T-helper 1 cell (primary cell): ENCODE results near the gene CDKN2AIPNL.
"Not testable (repeated sequence)": the region's sequence is repeated elsewhere in the genome, so short reads cannot be mapped to it uniquely, and the experiment has no call there.

Experiments used
- DNase-seq, 5 donors: peaks; one replicate each; pipeline ENCODE4 v3.0.0-alpha.2; 2012 to 2020

CDKN2AIPNL gene

DNA sequence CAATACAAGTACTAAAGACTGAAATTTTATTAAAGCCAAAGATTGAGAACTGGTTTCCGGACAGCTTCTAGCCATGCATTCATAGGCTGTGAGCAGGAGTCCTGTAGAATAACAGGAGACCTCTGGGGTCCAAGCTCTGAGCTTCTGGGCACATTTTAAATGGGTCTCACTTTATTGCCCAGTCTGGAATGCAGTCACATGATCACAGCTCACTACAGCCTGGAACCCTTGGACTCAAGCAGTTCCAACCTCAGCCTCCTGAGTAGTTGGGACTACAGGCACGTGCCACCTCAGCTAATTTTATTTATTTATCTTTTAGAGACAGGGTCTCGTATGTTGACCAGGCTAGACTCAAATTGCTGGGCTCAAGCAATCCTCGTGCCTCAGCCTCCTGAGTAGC, 15.4 kb downstream of the CDKN2AIPNL start:
- DNase-seq: no peak

DNA sequence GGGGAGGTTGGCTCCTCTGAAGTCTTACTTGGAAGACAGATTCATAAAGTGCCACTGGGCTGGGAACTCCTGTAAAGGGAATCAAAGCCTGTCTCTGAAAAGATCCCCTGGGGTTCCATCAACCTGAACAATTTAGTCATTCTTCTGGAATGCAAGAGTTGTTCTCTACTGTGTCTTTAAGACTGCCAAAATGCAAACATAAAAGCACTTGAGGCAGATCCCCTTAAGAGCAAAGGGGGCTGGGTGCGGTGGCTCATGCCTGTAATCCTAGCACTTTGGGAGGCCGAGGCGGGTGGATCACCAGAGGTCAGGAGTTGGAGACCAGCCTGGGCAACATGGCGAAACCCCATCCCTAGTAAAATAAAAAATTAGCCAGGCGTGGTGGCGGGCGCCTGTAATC, 16.7 kb downstream of the CDKN2AIPNL start:
- DNase-seq: no peak

DNA sequence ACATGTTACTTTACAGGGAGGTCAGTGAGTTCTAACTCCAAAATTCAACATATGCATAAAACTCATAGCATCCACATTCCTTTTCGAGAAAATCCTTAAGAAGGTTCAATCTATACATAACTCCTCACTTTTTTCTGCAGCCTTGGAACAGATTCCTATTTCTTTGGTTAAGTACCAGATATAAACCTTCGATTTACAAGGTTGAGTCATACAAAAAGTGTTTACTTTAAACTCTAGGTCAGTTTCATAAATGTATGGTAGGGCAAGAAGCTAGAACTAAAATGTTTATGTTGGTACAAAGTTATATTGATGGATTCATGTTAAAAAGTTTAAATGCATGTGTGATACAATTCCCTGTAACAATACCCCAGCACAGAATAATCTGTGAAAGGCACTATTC, 19.4 kb downstream of the CDKN2AIPNL start:
- DNase-seq: no peak

DNA sequence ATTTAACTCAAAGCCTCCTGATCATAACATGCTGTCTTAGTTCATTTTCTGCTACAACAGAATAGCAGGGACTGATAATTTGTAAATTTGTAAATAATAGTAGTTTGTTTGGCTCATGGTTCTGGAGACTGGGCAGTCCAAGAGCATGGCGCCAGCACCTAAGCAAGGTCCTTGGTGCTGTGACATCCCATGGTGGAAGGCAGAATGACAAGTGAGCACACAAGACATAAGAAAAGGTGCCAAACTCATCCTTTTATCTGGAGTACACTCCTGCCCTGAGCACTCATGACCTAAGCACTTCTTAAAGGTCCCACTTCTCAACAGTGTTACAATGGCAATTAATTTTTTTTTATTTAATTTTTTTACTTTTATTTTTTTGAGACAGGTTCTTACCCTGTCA, 24.2 kb downstream of the CDKN2AIPNL start:
- DNase-seq: no peak

DNA sequence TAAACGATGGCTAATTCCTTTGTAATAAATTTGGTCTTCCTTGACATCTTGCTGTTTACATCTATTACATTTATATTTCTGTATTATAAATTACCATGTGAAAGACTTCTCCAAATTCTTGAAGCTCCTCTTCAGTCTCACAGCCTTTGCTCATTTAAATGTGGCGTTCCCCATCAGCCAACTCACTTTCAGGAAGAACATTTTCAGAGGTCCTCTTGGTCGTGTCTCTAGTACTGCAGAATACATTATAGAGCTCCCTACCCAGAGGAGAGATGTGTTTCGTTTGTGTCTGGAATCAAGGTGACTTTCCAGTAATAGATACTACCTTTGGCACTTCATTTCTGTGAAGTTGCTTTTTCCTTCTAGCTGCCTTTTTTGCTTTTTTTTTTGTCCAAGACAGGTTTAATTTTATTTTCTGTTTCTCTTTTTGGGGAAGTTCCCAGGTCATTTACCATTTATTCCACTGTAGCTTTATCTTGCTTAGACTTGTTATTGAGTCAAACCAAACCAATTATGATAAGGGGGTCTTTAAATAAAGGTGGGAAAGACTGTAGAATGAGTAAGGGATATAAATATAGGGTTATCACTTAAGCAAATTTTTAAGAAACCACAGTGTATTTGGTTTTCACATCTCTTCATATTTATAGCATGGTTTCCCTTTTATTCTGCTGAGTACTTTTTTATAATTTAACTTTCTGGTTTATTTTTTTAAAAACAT, 27.5 kb downstream of the CDKN2AIPNL start:
- no peak for DNase-seq

DNA sequence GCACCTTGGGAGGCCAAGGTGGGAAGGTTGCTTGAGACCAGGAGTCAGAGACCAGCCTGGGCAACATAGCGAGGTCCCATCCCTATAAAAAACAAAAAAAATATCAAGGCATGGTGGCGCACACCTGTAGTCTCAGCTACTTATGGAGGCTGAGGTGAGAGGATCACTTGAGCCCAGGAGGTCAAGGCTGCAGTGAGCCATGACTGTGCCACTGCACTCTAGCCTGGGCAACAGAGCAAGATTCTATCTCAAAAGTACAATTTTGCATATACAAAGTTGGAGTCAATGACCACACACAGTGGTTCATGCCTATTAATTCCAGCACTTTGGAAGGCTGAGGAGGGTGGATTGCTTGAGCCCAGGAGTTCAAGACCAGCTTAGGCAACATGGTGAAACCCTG, 29.5 kb downstream of the CDKN2AIPNL start:
- DNase-seq: not testable (repeated sequence)

DNA sequence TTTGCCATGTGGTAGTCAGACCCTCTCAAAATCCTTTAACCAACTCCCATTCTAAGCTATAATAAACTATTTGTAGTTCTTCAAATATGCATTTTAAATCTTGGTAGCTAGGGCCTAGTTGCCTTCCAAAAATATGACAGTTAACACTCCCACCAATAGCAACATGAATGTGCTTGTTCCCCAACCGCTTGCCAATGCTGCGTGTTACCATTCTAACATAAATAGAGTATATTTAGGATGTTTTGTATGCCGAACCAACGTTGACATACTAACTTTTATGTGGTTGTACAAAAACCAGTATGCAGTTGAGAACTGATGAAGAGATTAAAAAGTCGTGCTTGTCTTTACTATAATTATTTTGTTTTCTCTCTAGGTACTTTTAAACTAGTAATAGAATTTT, 31.3 kb downstream of the CDKN2AIPNL start:
- no peak for DNase-seq

DNA sequence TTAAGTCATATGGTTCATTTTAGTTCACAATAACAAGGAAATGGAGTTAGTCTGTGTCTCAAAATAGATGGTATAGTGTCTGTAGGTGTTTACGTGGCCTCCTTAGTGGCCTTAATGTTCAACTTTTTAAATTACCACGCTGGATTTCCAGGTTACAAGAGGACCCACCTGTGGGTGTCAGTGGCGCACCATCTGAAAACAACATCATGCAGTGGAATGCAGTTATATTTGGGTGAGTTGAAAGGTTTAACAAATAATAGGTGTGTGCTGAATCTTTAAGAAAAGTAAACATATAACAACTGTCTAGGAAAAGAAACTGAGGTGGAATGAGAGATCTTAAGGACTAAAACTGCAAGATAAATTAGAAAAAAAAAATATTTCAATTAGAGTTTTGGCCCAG, 37.4 kb downstream of the CDKN2AIPNL start:
- peak in 1 of 5 donors; percentile 8 for DNase-seq

DNA sequence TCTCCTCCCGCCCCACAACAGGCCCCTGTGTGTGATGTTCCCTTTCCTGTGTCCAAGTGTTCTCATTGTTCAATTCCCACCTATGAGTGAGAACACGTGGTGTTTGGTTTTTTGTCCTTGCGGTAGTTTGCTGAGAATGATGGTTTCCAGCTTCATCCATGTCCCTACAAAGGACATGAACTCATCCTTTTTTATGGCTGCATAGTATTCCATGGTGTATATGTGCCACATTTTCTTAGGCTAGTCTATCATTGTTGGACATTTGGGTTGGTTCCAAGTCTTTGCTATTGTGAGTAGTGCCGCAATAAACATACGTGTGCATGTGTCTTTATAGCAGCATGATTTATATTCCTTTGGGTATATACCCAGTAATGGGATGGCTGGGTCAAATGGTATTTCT, 38.0 kb downstream of the CDKN2AIPNL start:
- not testable (repeated sequence) for DNase-seq

DNA sequence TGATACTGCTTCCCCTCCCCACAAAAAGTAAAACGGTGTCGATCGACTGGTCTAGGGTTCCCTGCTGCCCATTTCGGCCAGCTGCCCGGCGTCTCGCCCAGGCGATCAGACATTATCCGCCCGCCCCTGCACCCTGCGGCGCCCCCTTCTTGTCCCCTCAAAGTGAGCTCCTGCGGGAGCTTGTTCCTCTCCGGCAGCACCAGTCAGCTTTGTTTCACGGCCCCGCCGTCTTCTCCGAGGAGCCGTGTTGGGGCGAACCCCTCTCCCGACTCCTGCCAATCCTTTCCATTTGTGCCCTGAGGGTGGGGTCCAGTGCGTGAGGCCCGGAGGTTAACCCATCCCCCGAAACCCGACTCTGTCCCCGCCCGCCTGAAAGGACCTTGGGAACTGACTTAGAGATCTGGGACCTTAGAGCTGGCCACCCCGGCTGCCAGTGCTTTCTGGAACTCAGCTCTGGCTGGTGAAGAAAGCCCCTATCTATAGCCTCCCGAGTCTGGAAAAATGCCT, 39.8 kb downstream of the CDKN2AIPNL start:
- DNase-seq: peak; percentile 9 to 32 (median 17)

DNA sequence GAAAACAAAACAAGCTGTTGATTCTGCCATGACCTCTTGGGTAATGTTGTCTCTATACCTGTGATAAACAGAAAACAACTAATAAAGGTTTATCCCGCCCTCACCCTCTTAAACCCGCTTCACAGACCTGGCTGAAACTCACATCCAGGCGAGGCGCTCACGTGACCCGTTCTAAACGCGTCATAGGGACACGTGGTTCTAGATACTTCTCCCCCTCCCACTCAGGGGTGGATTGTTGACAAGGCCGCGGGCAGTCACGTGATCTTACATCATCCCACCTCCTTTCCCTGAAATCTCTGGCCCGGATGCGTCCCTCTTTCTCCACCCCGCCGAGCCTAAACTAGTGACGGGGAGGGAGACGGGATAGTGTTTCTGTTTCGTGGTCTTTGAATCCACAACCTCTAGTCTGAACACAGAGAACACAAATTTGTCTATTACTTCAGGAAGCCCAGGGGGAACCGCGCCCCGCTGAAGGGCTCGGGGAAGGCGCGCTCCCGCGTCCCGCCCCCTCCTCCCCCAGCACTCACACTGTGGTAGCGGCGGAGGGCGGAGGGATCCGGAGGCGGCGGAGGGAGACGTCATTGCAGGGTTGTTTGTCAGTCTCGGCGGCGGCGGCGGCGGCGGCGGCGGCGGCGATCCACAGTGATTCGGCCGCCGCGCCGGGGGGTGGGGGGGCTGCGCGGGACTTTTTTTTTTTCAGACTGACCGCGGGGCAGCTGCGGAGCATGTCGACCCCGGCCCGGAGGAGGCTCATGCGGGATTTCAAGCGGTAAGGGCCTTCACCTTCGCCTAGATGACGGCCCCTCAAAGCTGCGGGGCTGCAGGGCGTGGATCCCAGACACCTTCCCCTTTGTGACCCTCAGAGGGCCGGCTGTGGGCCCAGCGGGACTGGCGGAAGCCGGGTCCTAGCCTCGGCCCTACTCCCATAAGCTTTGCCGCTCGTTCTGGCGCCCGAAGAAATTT, 40.5 kb downstream of the CDKN2AIPNL start, which contains the start of gene UBE2B:
TSS of gene UBE2B (plus strand) at position 699 of the 963 bp plus-strand sequence. CDS start at position 726, 27 bp downstream.
- peak; percentile 92 to 99 (median 96) for DNase-seq

DNA sequence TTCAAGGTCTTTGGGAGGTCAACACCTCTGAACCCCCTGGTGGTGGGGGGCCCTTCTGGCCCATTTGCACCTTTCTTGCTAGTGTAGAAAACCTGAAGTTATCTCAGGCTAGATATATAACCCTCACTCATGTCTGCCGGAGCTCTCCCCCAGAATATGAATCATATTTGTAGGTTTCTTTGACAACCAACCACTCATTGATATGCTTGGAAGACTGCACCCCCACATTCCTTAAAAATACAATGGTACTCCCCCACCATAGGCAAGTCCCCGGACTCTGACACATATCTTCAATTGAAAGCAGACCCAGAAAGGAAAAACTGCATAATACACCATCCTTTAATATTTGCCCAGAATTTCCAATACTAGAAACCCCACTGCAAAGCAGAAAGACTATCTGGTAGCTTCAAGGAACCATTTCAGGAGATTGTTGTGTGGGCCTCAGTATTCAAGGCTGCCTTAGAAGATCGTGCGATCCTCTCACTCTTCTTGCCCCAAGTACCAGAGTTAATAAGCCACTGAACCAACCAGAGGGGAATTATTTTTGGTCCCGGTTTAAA, 41.3 kb downstream of the CDKN2AIPNL start:
- DNase-seq: no peak

DNA sequence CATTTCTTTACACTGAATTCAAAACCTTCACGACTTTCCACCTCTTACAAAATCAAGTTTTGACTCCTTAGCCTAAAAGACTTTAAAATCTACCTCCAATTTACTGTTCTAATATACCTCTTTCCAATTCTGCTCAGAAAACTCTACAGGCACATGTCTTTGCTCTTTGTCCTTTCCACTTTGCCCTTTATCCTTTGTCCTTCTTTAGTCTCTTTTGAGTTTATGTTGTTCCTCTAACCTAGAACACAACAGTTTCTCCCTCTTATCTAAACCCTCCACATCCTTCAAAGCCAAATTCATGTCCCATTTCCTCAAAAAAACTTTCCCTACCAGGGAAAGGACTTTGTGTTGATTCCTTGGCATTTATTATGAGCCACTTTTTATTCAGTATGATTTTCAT, 46.1 kb downstream of the CDKN2AIPNL start:
- no peak for DNase-seq

DNA sequence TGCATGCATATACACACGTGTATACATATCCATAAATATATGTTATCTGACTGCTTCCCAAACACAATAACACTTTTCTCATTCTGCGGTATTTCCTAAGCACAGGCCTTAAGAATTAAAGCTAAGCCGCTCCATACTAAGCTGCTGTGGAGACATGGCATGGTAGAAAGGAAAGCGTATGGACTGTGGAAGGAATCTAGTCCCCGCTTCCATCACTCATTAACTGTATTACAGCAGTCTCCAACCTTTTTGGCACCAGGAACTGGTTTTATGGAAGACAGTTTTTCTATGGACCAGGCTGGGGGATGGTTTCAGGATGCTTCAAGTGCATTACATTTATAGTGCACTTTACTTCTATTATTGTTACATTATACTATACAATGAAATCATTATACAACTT, 56.0 kb downstream of the CDKN2AIPNL start:
- no peak for DNase-seq
